EL (cell line): Measurements from ENCODE around the gene XPO4.

ENCODE experiments used
- DNase-seq: peaks from one replicate; pipeline ENCODE4 v3.0.0-alpha.2; 2016

XPO4 gene

DNA sequence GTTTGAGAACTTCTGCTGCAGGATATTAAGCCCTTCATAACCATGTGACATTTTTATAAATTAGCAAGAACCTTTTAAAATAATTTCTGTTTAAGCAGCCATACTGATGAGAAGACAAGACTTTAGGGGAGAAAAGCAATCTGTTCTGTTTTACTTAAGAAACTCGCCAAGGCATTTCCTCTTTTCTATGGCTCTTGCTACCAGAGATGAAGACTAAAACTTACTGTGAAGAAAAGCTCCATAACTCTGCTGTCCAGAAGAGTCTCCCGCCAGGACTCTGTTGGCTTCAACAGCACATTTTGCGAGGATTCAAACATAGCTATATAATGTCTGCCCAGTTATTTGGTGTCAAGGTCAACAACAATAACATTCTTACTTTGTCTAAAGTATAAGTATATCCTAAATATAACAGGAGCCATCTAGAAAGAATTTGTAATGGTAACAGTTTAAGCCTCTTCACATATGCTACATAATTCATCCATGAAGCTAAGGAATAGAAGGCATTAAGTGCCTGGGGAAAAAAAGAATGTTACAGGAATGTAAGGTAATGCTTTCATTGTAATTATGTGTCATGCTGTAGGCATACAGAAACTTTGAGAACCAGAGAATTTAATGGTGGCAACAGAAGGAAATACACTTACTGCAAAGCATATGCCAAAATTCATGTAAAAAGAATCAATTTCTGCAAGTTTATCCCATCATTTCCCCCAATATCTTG, 75.5 kb downstream of the XPO4 start:
- DNase-seq, result peak; percentile 57

DNA sequence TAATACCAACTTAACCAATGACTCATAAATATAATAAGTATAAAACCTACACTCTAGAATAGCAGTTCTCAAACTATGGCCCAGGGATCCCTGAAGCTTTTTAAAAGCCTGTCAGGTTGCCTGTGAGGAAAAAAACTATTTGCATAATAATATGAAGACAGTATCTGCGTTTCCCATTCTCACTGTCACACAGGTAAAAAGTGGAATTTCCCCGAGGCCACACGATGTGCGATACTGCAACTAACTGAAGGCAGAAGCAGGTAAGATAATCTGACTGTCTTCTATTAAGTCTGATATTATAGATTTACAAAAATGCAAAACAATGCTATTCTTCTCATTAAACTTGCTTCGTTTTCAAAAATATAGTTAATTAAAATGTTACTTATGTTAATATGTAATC, 76.2 kb downstream of the XPO4 start:
- DNase-seq, result no peak

GRCh38 chr13:20825477-20825875, 77.1 kb downstream of the XPO4 start:
- DNase-seq, result peak; percentile 61

- peak; percentile 81 for DNase-seq
Measured at GRCh38 chr13:20824762-20825476, 77.6 kb downstream of the XPO4 start.

DNA sequence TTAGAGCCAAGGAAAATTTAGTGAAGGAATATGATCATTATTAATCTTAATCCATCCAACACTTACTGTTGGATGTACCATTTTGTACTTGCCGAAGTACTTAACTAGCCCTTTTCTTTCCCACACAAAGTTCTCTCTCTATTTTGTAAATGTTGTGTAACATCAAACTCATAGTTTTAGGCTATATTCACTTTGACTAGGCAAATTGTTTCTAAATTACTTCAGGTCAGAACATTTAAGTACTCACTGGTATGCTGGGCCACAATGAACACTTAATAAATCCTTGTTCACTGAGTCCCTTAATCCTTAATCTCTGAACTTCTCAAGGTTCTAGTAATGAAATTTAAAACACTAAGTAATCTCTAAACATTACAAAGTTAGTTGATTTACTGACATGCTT, 79.5 kb downstream of the XPO4 start:
- DNase-seq, result no peak

DNA sequence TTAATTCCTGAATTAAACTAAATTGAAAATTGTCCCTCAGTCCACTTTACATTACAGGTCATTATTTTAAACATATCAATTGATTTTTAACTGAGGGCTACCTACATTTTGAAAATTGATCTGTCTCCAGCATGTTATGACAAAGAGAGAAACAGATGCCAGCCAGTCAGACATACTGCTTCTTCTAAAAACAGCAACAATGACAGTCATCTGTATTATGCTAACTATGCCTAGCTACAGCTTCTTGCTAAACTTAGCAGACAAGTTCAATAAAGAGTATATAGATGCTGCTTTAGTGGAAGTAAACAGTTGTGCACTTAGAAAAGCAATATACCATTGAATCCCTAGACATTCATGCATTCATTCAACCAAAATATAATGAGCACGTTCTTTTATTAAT, 80.1 kb downstream of the XPO4 start:
- DNase-seq, result no peak

DNA sequence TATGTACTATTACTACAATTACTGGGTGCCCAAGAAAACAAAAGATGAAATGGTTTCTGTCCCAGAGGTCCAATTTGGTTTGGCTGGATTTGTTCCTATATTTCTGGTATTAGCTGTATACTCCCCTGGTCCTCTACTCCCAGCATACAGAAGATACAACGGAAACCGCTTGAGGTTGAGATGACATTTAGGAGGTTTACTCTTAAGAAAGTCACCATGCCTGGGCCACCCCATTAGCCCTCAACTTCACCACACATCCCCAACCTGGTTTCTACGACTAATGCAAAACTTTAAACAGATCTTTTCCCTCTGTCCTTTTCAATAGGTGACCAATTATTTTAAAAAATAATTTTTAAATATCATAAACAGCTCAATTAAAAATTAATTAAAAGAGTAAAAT, 82.8 kb downstream of the XPO4 start:
- no peak for DNase-seq

DNA sequence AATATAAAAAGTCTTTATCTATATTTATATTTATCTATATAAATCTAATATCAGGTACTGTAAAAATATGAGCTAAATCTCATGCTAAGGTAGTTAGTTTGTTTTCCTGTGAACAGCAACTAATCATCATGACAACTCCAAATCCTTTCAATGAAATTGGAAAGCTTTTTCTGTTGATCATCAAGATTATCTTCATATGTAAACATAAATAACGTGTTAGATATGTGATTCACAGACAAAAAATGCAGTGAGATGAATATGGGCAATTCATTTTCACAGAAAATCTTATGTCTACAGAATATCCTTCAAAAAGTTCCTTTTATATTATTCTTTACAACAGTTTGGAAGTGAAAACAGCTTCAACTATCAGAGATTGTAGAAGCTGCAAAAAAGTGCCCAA, 87.1 kb downstream of the XPO4 start:
- DNase-seq, result peak; percentile 41

DNA sequence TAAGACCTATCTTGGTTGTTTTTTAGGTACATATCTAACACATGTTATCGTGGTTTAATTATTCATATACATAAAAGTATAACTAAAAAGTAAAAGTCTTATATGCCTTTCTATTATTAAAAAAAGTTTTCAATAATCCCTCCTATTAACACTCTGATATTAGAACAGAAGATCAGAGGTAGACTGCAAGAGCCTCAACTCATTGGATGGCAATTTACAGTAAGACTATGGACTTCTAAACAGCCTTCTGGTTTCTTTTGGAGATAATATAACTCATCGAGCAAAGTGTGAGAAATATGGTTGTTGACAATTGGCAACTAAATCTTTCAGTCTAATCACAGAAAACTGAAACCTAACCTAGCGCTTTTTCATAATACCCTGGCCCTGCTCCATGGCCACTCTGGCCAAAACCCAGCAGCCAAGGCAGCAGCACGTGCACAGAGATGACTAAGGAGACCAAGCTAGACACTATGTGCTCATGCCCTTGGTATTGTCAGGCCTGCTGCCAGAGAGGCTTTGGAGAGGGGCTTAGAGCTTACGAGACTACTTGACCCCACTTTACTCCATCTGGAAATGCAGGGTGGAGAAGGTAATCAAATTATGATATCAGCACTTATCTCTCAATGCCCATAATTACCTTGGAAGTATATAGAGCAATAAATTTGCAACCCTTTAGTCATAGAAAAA, 88.2 kb downstream of the XPO4 start:
- DNase-seq, result peak; percentile 97

DNA sequence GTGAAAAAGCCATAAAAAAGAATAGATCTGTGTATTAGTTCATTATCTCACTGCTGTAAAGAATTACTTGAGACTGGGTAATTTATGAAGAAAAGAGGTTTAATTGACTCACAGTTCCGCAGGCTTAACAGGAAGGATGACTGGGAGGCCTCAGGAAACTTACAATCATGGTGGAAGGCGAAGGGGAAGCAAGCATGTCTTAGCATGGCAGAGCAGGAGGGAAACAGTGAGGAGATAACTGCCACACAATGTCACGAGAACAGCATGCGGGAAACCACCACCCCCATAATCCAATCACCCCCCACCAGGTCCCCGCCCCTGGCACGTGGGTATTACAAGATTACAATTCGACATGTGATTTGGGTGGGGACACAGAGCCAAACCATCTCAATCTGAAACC, 89.7 kb downstream of the XPO4 start:
- no peak for DNase-seq

DNA sequence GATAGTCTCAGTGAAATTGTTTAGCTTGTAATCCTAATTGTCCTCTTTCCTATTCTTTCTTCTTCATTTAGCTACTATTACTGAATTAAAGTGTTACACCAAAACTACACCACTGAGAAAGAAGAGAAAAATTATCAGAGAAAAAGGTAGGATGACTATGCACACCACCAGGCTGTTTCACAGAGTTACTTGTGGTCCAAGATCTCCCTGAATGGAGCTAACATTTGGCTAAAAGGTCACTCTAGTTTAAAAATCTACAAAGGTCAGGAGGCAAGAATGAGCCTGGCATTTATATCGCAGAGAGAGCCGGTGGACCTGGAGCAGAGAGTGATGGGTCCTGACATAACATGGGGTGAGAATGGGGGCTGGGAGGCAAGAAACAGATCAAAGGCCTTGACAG, 91.7 kb downstream of the XPO4 start:
- no peak for DNase-seq

DNA sequence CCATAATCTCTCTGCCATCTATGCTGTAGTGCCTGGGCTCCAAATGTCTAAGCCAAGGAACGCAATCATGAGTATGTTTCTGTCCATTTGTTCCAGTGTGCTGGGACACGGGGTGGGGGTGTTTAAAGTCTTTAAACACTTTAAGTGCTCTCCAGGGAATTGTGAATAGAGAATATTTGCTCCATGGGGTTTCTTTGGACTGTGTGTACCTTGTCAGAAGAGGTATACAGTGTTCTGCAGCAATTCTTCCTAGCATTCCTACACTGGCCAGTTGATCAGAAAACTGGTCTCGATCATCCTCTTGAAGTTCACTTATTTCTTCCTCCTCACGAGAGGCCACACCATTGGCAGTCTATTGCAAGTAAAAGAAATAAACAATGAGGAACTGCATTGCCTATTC, 93.7 kb downstream of the XPO4 start:
- DNase-seq, result no peak

GRCh38 chr13:20803180-20803965, 99.2 kb downstream of the XPO4 start:
- DNase-seq, result no peak

GRCh38 chr13:20801707-20802106, 100.8 kb downstream of the XPO4 start:
- peak; percentile 8 for DNase-seq

GRCh38 chr13:20799726-20800416, 102.7 kb downstream of the XPO4 start:
- DNase-seq, result peak; percentile 52

- DNase-seq, result no peak
Measured at GRCh38 chr13:20798027-20798426, 104.5 kb downstream of the XPO4 start.

- DNase-seq, result peak; percentile 65
Measured at GRCh38 chr13:20796791-20797508, 105.6 kb downstream of the XPO4 start.

DNA sequence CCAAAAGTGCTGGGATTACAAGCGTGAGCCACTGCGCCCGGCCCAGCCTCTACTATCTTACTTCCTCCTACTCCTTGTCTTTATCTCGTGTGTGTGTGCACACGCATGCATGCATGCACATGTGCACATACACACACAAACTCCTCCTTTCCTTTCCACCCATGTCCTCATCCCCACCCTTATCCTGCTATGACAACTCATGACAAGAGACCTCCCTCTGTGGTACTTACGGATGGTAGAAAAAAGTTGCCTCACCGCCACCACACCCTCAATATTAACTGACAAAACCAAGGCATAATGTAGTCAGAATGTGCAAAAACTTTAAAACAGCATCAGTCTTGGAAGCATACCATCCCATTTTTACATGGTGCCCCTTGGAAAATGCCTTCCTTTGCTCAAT, 112.9 kb downstream of the XPO4 start:
- DNase-seq, result no peak

DNA sequence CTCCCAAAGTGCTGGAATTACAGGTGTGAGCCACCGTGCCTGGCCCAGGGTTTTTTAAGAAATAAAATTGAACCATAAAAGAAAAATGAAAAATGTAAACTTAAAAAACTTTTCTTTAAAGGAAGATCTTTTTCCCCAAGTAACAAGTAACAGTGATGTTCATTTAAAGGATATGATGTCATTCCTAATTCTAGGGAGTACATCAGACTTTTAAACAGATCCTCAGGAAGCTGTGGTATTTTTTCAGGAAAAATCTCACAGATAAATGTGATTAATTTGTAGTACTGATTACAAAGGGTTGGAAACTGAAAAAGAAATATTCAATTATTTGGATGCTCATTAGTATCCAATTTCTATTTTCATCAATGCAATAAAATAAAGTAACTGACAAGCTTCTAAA, 114.2 kb downstream of the XPO4 start:
- DNase-seq, result no peak

- DNase-seq, result no peak
Measured at GRCh38 chr13:20787180-20787579, 115.4 kb downstream of the XPO4 start.

GRCh38 chr13:20782116-20782708, 120.3 kb downstream of the XPO4 start:
- no peak for DNase-seq

GRCh38 chr13:20780317-20780716, 122.2 kb downstream of the XPO4 start:
- no peak for DNase-seq
